GM19468 (cell line): ENCODE data around the gene E2F1.
"Not testable (repeated sequence)": the region's sequence is repeated elsewhere in the genome, so short reads cannot be mapped to it uniquely, and the experiment has no call there.

Source experiments
- ATAC-seq: cut with Tn5 transposase; IDR thresholded peaks from one replicate; pipeline ENCODE4 v1.9.1; 2021; ENCODE audit warnings: mild to moderate bottlenecking, moderate library complexity, moderate number of reproducible peaks; ENCODE audit not compliant: unreplicated experiment; ENCODE audit errors: extremely low read depth

Gene E2F1

GRCh38 chr20:33647603-33648395 is 38.4 kb downstream of the E2F1 start:
- ATAC-seq, result peak; percentile 44

GRCh38 chr20:33646959-33647602 is 39.1 kb downstream of the E2F1 start:
- ATAC-seq, result not testable (repeated sequence)

- ATAC-seq, result no peak
Observed at GRCh38 chr20:33646191-33646590, 40.0 kb downstream of the E2F1 start.

DNA sequence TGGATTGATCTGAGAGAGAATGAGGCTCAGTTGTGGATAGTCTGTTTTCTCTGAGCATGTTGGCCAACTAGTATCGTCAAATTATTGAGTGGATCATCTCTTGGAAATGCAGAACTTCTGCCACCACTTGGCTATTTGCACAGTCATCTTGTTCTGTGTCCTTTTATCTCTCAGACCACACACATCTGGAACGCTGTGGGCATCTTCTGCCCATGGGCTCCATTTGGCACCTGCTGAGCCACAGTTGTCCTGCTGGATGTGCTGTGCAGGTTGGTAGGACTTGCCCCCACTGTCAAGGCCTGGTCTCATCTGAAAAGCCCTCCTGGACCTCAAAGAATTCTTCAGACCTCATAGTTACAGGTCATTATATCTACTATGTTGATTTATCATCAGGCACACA is 40.8 kb downstream of the E2F1 start:
- no peak for ATAC-seq

DNA sequence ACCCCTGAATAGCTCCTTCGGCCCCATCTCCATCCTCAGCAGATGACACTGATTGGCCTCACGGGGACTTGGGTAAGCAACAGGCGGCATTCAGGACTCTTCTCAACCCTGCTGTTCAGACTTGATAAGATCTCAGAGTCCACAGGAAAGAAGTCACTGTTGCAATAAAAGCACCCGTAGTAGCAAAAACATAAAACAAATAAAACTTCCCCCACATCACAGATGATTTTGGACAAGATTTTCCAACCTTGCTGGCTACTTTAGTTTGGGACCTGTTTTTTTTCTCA is 41.2 kb downstream of the E2F1 start:
- no peak for ATAC-seq

DNA sequence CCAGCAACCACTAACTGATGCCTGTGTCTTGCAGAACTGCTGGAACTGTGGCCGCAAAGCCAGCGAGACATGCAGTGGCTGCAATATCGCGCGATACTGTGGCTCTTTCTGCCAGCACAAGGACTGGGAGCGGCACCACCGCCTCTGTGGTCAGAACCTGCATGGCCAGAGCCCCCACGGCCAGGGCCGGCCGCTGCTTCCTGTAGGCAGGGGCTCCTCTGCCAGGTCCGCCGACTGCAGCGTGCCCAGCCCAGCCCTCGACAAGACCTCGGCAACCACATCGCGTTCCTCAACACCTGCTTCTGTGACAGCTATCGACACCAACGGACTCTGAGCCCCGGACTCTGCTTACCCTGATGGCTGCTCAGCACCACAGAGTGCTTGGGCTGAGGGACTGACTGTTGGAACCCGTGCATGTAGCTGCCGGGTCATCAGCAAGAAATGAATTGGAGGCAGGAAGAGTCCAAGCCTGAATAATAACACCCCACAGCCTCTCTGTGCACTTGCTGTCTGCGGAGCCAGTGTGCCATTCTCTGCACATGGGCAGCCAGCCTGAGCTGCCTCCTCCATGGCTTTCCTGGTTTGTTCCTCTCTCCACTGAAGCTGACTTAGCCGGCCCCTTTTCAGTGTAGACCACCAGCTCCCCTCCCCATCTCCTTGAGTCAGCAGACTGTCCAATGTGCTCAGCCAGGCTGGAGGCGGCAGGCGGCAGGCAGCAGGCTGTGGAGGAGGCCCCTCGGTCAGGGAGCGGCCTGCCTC is 41.7 kb downstream of the E2F1 start:
- ATAC-seq, result no peak

DNA sequence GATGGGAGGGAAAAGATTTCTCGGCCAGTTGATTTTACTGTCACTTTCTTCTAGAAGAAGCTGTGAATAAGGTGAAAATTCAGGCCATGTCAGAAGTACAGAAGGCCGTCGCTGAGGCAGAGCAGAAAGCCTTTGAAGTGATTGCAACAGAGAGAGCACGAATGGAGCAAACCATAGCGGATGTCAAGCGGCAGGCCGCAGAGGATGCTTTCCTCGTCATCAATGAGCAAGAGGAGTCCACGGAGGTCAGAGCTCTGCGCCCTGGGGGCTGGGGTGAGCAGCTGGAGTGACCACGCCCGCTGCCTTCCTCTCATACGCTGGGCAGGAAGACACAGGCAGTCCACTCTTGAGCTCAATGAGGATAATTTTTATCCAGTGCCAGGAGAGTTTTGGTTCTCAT is 45.9 kb downstream of the E2F1 start:
- no peak for ATAC-seq

DNA sequence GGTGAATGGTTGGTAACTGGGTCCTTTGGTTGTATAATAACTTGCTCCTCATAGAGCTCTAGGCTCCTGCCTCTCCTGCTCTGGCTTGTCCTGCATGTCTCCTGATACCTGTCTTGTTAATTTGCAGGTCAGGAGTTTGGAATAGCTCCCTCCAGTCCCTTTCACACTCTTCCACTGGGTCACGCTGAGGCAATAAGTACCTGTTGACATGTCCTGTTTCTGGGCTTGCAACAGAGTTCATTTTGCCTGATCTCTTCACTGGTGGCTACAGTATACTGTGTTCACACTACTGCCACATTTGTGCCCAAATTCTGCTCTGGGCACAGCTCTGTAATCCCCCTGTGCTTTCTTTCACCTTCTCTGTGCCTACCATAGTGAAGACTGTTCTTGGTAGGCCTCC is 49.4 kb downstream of the E2F1 start:
- ATAC-seq, result no peak

- ATAC-seq, result no peak
Observed at GRCh38 chr20:33635341-33635740, 50.8 kb downstream of the E2F1 start.

DNA sequence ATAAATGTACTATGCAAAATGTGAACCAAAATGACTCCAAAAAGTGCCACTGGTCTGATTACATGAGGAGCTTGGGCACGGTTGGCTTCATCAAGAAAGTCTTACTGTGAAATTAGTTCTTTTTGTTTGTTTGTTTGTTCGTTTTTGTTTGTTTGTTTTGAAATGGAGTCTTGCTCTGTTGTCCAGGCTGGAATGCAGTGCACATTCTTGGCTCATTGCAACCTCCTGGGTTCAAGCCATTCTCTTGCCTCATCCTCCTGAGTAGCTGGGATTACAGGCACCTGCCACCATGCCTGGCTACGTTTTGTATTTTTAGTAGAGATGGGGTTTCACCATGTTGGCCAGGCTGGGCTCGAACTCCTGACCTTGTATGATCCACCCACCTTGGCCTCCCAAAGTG is 54.3 kb downstream of the E2F1 start:
- not testable (repeated sequence) for ATAC-seq

DNA sequence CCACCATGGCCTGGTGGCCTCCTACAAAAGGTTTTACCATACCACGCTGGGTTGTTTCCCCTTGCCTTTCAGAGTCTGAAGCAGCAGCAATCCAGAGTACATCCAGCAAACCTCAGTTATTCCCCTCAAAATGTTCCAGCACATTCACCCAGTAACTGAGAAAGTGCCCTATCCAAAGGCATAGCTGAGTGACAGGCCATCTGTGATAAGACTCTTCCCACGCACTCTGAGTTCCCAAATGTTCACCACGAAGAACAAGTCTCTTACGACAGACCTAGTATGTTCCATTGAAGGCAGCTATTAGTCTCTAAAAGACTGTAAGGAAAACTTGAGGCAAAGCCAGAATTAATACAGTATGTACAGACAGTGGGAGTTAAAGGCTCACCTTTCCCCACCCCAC is 55.7 kb downstream of the E2F1 start:
- ATAC-seq, result no peak

GRCh38 chr20:33629979-33630378 is 56.2 kb downstream of the E2F1 start:
- no peak for ATAC-seq

- ATAC-seq, result no peak
Observed at GRCh38 chr20:33629533-33629932, 56.7 kb downstream of the E2F1 start.

- ATAC-seq, result no peak
Observed at GRCh38 chr20:33627577-33628216, 58.5 kb downstream of the E2F1 start.

DNA sequence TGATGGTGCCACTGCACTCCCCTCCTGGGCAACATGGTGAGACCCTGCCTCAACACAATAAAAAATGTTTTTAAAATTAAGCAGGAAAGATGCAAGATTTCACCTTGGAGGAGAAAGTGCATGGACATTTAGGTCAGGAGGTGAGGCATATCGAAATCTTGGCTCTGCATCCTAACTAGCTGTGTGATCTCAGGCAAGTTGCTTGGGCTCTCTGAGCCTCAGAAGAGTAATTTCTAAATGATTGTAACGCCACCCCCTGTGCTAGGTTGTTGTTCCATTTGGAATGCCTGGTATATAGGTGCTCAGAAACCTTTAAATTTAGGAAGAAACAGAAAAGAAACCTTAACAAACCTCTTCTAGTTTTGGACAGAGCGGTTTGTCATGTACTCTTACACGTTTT is 60.0 kb downstream of the E2F1 start:
- no peak for ATAC-seq
